ENCODE results near the gene CDC42SE2.
A peak's percentile ranks its signal among the peaks of the same experiment; 100 is the strongest.
"Not testable (repeated sequence)": the region's sequence is repeated elsewhere in the genome, so short reads cannot be mapped to it uniquely, and the experiment has no call there.

The CDC42SE2 gene

GRCh38 chr5:131364507-131365050 lies 100.7 kb downstream of the CDC42SE2 start:
- DNase-seq (ENCODE audit: low read depth, low spot score) = no peak

- no peak for DNase-seq (ENCODE audit: low read depth, low spot score)
These were observed 102.6 kb downstream of the CDC42SE2 start for GRCh38 chr5:131366428-131366827.

GRCh38 chr5:131367219-131367860 lies 103.5 kb downstream of the CDC42SE2 start:
- no peak for DNase-seq (ENCODE audit: low read depth, low spot score)

- DNase-seq (ENCODE audit: low read depth, low spot score) = no peak
These were observed 105.0 kb downstream of the CDC42SE2 start for GRCh38 chr5:131368866-131369265.

- no peak for DNase-seq (ENCODE audit: low read depth, low spot score)
These were observed 105.7 kb downstream of the CDC42SE2 start for GRCh38 chr5:131369558-131369957.

- no peak for DNase-seq (ENCODE audit: low read depth, low spot score)
These were observed 108.0 kb downstream of the CDC42SE2 start for GRCh38 chr5:131371835-131372234.

- no peak for DNase-seq (ENCODE audit: low read depth, low spot score)
These were observed 109.4 kb downstream of the CDC42SE2 start for GRCh38 chr5:131373265-131373664.

- DNase-seq (ENCODE audit: low read depth, low spot score) = no peak
These were observed 111.5 kb downstream of the CDC42SE2 start for GRCh38 chr5:131375351-131375750.

- DNase-seq (ENCODE audit: low read depth, low spot score) = no peak
These were observed 113.5 kb downstream of the CDC42SE2 start for GRCh38 chr5:131377346-131377745.

GRCh38 chr5:131377785-131378325 lies 114.0 kb downstream of the CDC42SE2 start:
- DNase-seq (ENCODE audit: low read depth, low spot score) = no peak

- no peak for DNase-seq (ENCODE audit: low read depth, low spot score)
These were observed 115.1 kb downstream of the CDC42SE2 start for GRCh38 chr5:131378721-131379541.

GRCh38 chr5:131379723-131380122 lies 115.9 kb downstream of the CDC42SE2 start:
- DNase-seq (ENCODE audit: low read depth, low spot score) = peak; percentile 45

GRCh38 chr5:131380238-131380637 lies 116.4 kb downstream of the CDC42SE2 start:
- not testable (repeated sequence) for DNase-seq (ENCODE audit: low read depth, low spot score)

GRCh38 chr5:131381021-131381420 lies 117.2 kb downstream of the CDC42SE2 start:
- DNase-seq (ENCODE audit: low read depth, low spot score) = no peak

GRCh38 chr5:131381777-131382176 lies 117.9 kb downstream of the CDC42SE2 start:
- no peak for DNase-seq (ENCODE audit: low read depth, low spot score)

GRCh38 chr5:131382407-131383395 lies 118.8 kb downstream of the CDC42SE2 start:
- DNase-seq (ENCODE audit: low read depth, low spot score) = no peak

- DNase-seq (ENCODE audit: low read depth, low spot score) = no peak
These were observed 120.3 kb downstream of the CDC42SE2 start for GRCh38 chr5:131384173-131384572.

- DNase-seq (ENCODE audit: low read depth, low spot score) = peak; percentile 33
These were observed 120.9 kb downstream of the CDC42SE2 start for GRCh38 chr5:131384616-131385214.

- no peak for DNase-seq (ENCODE audit: low read depth, low spot score)
These were observed 122.3 kb downstream of the CDC42SE2 start for GRCh38 chr5:131386124-131386523.

GRCh38 chr5:131386779-131387178 lies 122.9 kb downstream of the CDC42SE2 start:
- DNase-seq (ENCODE audit: low read depth, low spot score) = no peak

GRCh38 chr5:131387255-131387654 lies 123.4 kb downstream of the CDC42SE2 start:
- no peak for DNase-seq (ENCODE audit: low read depth, low spot score)

Measured in activated CD4-positive, CD25-positive, alpha-beta regulatory T cell treated with anti-CD3 and anti-CD28 coated beads, Interleukin-2, amount 50 U/mL, for 16 hours (primary cell).